Mesenteric fat pad (tissue), 1 donor: ENCODE data around the gene INO80E. TPM values are rescaled to one million over a fixed set of nuclear protein-coding genes. Genes with fewer than 3 reads are reported as not detected.

Experiments
- DNase-seq: peaks from one replicate; pipeline ENCODE4 v3.0.0-alpha.2; 2020; ENCODE audit warnings: low spot score
- total RNA-seq: library from RNA; stranded (reverse); fragmentation: NEBNext Ultra II Directional; extraction: Animal tissue kit (Norgen Biotek cat#: 25700); gene quantifications from one replicate; pipeline ENCODE4 v1.2.1, GENCODE V29; 2021
- donor health status: DM: yes; HTN: yes; CAD: no.

Gene INO80E
- total RNA-seq, 1 donor from 2014 or later: 45.4 TPM

GRCh38 chr16:29975134-29975538, 20.9 kb upstream of the INO80E start:
- peak; percentile 30 for DNase-seq

- DNase-seq: no peak
Observed at GRCh38 chr16:29975811-29976511, 20.1 kb upstream of the INO80E start.

GRCh38 chr16:29977063-29977825, 18.8 kb upstream of the INO80E start:
- DNase-seq: no peak

- no peak for DNase-seq
Observed at GRCh38 chr16:29978081-29978480, 18.0 kb upstream of the INO80E start.

- DNase-seq: no peak
Observed at GRCh38 chr16:29978564-29979270, 17.3 kb upstream of the INO80E start.

- no peak for DNase-seq
Observed at GRCh38 chr16:29982560-29983419, 13.3 kb upstream of the INO80E start.

- no peak for DNase-seq
Observed at GRCh38 chr16:29983420-29984136, 12.5 kb upstream of the INO80E start.

- no peak for DNase-seq
Observed at GRCh38 chr16:29984137-29984763, 11.8 kb upstream of the INO80E start.

- no peak for DNase-seq
Observed at GRCh38 chr16:29984764-29985147, 11.3 kb upstream of the INO80E start.

GRCh38 chr16:29985271-29985811, 10.7 kb upstream of the INO80E start:
- DNase-seq: no peak

- DNase-seq: no peak
Observed at GRCh38 chr16:29986231-29986630, 9.8 kb upstream of the INO80E start.

GRCh38 chr16:29986931-29987330, 9.1 kb upstream of the INO80E start:
- no peak for DNase-seq

GRCh38 chr16:29987371-29988085, 8.5 kb upstream of the INO80E start:
- DNase-seq: no peak

GRCh38 chr16:29988346-29989075, 7.5 kb upstream of the INO80E start:
- DNase-seq: no peak

GRCh38 chr16:29989111-29989858, 6.8 kb upstream of the INO80E start:
- DNase-seq: no peak

- no peak for DNase-seq
Observed at GRCh38 chr16:29990034-29990433, 6.0 kb upstream of the INO80E start.

GRCh38 chr16:29990883-29991570, 5.0 kb upstream of the INO80E start:
- DNase-seq: no peak
